Left ventricle myocardium inferior (tissue), 1 donor: Measurements from ENCODE around the gene RAB1B. TPM values are rescaled to one million over a fixed set of nuclear protein-coding genes. Genes with fewer than 3 reads are reported as not detected.

Source experiments
- DNase-seq: peaks from one replicate; pipeline ENCODE4 v3.0.0-alpha.2; 2020
- H3K27ac ChIP-seq: fragments of 200-600 bp; replicated peaks from 2 replicates; pipeline ENCODE4 v1.8.0; 2021
- H3K27me3 ChIP-seq: fragments of 200-600 bp; 2 replicates; pipeline ENCODE4 v1.8.0; 2021; ENCODE audit warnings: low read depth
- H3K36me3 ChIP-seq: fragments of 200-600 bp; 2 replicates; pipeline ENCODE4 v1.8.0; 2021
- H3K4me1 ChIP-seq: fragments of 200-600 bp; 2 replicates; pipeline ENCODE4 v1.8.0; 2021
- H3K4me3 ChIP-seq: fragments of 200-600 bp; 2 replicates; pipeline ENCODE4 v1.8.0; 2021; ENCODE audit warnings: mild to moderate bottlenecking, moderate library complexity
- H3K9me3 ChIP-seq: fragments of 200-600 bp; replicated peaks from 2 replicates; pipeline ENCODE4 v1.8.0; 2021
- CTCF ChIP-seq: fragments of 200-600 bp; IDR thresholded peaks from 2 replicates; pipeline ENCODE4 v1.8.0; 2021; ENCODE audit warnings: antibody characterized with exemption, mild to moderate bottlenecking, borderline replicate concordance
- intact Hi-C: fragments of 100-400 bp; cut with micrococcal nuclease; formaldehyde crosslinking; loops from one replicate; pipeline ENCODE4 v1.11.0; 2022
- total RNA-seq: library from RNA; stranded (reverse); fragmentation: NEBNext Ultra II Directional; extraction: Animal tissue kit (Norgen Biotek cat#: 25700); gene quantifications from one replicate; pipeline ENCODE4 v1.2.1, GENCODE V29; 2021
- donor health status: DM: no; HTN: yes; CAD: no; lungs with severe emphysema.

RAB1B gene
- total RNA-seq, 1 donor from 2014 or later: 116 TPM

- H3K27me3 ChIP-seq: no peaks in the 10 kb centered on the region
- peak overlapping the region; percentile 53 for H3K27ac ChIP-seq
- H3K36me3 ChIP-seq: no peaks in the 10 kb centered on the region
- no peak for TF ChIP-seq CTCF
- H3K4me1 ChIP-seq: peaks cover 51% of the 10 kb centered on the region
- H3K9me3 ChIP-seq: no peaks in the 10 kb centered on the region
- intact Hi-C loops: no loop called here
- no peak for DNase-seq
- no peak overlapping the region for H3K4me3 ChIP-seq
Measured at GRCh38 chr11:66321606-66322005, 53.2 kb downstream of the RAB1B start.

- no peak overlapping the region for H3K4me3 ChIP-seq
- no peak for TF ChIP-seq CTCF
- intact Hi-C loops: no loop called here
- peaks cover 51% of the 10 kb centered on the region for H3K4me1 ChIP-seq
- H3K27me3 ChIP-seq: no peaks in the 10 kb centered on the region
- H3K27ac ChIP-seq: peak overlapping the region; percentile 53
- no peaks in the 10 kb centered on the region for H3K9me3 ChIP-seq
- H3K36me3 ChIP-seq: no peaks in the 10 kb centered on the region
- DNase-seq: peak; percentile 75
Measured at GRCh38 chr11:66322732-66323427, 54.4 kb downstream of the RAB1B start.

- intact Hi-C loops: no loop called here
- Histone ChIP-seq H3K9me3 (no peaks in the 10 kb centered on the region), H3K4me3 (no peak overlapping the region), H3K36me3 (no peaks in the 10 kb centered on the region), H3K4me1 (peaks cover 51% of the 10 kb centered on the region), H3K27ac (no peak overlapping the region), H3K27me3 (no peaks in the 10 kb centered on the region)
- TF ChIP-seq CTCF: no peak
- no peak for DNase-seq
Measured at GRCh38 chr11:66323684-66324083, 55.2 kb downstream of the RAB1B start.

- no peaks in the 10 kb centered on the region for H3K36me3 ChIP-seq
- no peak overlapping the region for H3K4me3 ChIP-seq
- no peak for TF ChIP-seq CTCF
- H3K4me1 ChIP-seq: peaks cover 52% of the 10 kb centered on the region
- H3K27ac ChIP-seq: no peak overlapping the region
- intact Hi-C loops: no loop called here
- H3K9me3 ChIP-seq: no peaks in the 10 kb centered on the region
- no peaks in the 10 kb centered on the region for H3K27me3 ChIP-seq
- DNase-seq: no peak
Measured at GRCh38 chr11:66324664-66325063, 56.2 kb downstream of the RAB1B start.

GRCh38 chr11:66325263-66325671, 56.8 kb downstream of the RAB1B start:
- DNase-seq: no peak
- Histone ChIP-seq H3K27me3 (no peaks in the 10 kb centered on the region), H3K27ac (peak overlapping the region; percentile 87), H3K9me3 (no peaks in the 10 kb centered on the region), H3K4me1 (peaks cover 52% of the 10 kb centered on the region), H3K36me3 (no peaks in the 10 kb centered on the region), H3K4me3 (no peak overlapping the region)
- intact Hi-C loops: no loop called here
- TF ChIP-seq CTCF: no peak
